HepG2 (cell line): ENCODE results near the gene INKA2. TPM values are rescaled to one million over a fixed set of nuclear protein-coding genes. Genes with fewer than 3 reads are reported as not detected.

Experiments
- ATAC-seq: fragments of 200-7000 bp; cut with Tn5 transposase; 3 replicates; pipeline ENCODE4 v1.9.1; 2020; ENCODE audit warnings: mild to moderate bottlenecking, moderate library complexity
- BruUV-seq: library from RNA; stranded (reverse); fragments of 400-500 nt; replicated peaks from 2 replicates; lab custom pipeline; 2021; lab: Mats Ljungman, UMichigan
- CTCF ChIA-PET: fragments of 300-600 bp; formaldehyde crosslinking; extraction: SDS; loops from one replicate; lab custom pipeline; 2021; ENCODE audit warnings: low total read pairs, inconsistent platforms, low intra/inter-chr PET ratio; lab: Yijun Ruan, JAX
- POLR2A ChIA-PET: fragments of 350-600 bp; sonication (Branson Sonifier 250); formaldehyde crosslinking; loops from one replicate; lab custom pipeline; 2020; ENCODE audit warnings: antibody characterized with exemption, inconsistent platforms; lab: Yijun Ruan, JAX
- DNase-seq: peaks from one replicate; pipeline ENCODE4 v3.0.0-alpha.2; 2015; ENCODE audit warnings: low spot score
- FAIRE-seq: peaks from 3 replicates; lab custom pipeline; 2011; peaks lifted over from hg19 to GRCh38; lab: Jason Lieb, UNC
- H2AFZ ChIP-seq: one replicate; pipeline ENCODE4 v1.6.1; 2011; ENCODE audit warnings: low read length, inconsistent platforms
- H3K27ac ChIP-seq: fragments of 300-600 bp; 3 replicates; pipeline ENCODE4 v1.8.0; 2011; ENCODE audit warnings: mixed run types, mild to moderate bottlenecking, mixed read lengths, low read length, inconsistent platforms; ENCODE audit not compliant: insufficient read depth; ENCODE audit errors: extremely low read length
- H3K27me3 ChIP-seq, 2 experiments: fragments of 200-600 bp in 1 of 2; 2 replicates in 1 of 2; 3 replicates in 1 of 2; pipeline versions ENCODE4 v1.6.0 to v1.8.0; 2011; ENCODE audit warnings: low read length in 2 of 2, mild to moderate bottlenecking in 2 of 2, moderate library complexity in 2 of 2, inconsistent platforms in 1 of 2; ENCODE audit not compliant: insufficient read depth in 2 of 2, control insufficient read depth in 1 of 2
- H3K36me3 ChIP-seq, 2 experiments: fragments of 200-600 bp in 1 of 2; replicated peaks in 1 of 2; 2 replicates in 1 of 2; 3 replicates in 1 of 2; pipeline versions ENCODE4 v1.5.1 to v1.8.0; 2011; ENCODE audit warnings: low read length in 2 of 2, inconsistent platforms in 1 of 2; ENCODE audit not compliant: insufficient read depth in 2 of 2, control insufficient read depth in 1 of 2
- H3K4me1 ChIP-seq: 2 replicates; pipeline ENCODE4 v1.5.1; 2012; ENCODE audit warnings: low read length, inconsistent platforms; ENCODE audit not compliant: insufficient read depth
- H3K4me2 ChIP-seq: 2 replicates; pipeline ENCODE4 v1.6.0; 2011; ENCODE audit warnings: low read depth, low read length, inconsistent platforms
- H3K4me3 ChIP-seq, 3 experiments: fragments of 200-600 bp in 1 of 3; sonication (generic), shearing (Covaris generic) in 1 of 3; replicated peaks in 1 of 3; 2 replicates each; pipeline ENCODE4 v1.5.1; 2011 to 2016; ENCODE audit warnings: low read length in 3 of 3, inconsistent platforms in 2 of 3, low read depth in 2 of 3, mild to moderate bottlenecking in 2 of 3, control low read depth in 1 of 3, mixed read lengths in 1 of 3; ENCODE audit not compliant: insufficient read depth in 1 of 3
- H3K79me2 ChIP-seq: one replicate; pipeline ENCODE4 v1.6.1; 2011; ENCODE audit warnings: low read length, inconsistent platforms; ENCODE audit not compliant: insufficient read depth
- H3K9ac ChIP-seq: 2 replicates; pipeline ENCODE4 v1.6.0; 2011; ENCODE audit warnings: mild to moderate bottlenecking, low read depth, low read length, inconsistent platforms; ENCODE audit not compliant: insufficient read depth
- H3K9me3 ChIP-seq: 2 replicates; pipeline ENCODE4 v1.5.1; 2012; ENCODE audit warnings: mild to moderate bottlenecking, low read length
- H4K20me1 ChIP-seq: 2 replicates; pipeline ENCODE4 v1.6.0; 2011; ENCODE audit warnings: inconsistent platforms, mild to moderate bottlenecking, low read length, moderate library complexity; ENCODE audit not compliant: insufficient read depth
- ATF1 ChIP-seq: IDR thresholded peaks from 2 replicates; pipeline ENCODE4 v1.6.1; 2016; ENCODE audit warnings: mild to moderate bottlenecking, control low read depth
- CREB1 ChIP-seq, 2 experiments: fragments of 450-650 bp in 1 of 2; IDR thresholded peaks; 2 replicates each; pipeline ENCODE4 v1.6.1; 2016 to 2017; ENCODE audit warnings: control low read depth in 1 of 2, mild to moderate bottlenecking in 1 of 2, missing compliant biosample characterization in 1 of 2, missing genetic modification characterization in 1 of 2
- FOXO4 ChIP-seq: sonication (generic); formaldehyde crosslinking; conservative IDR thresholded peaks from 2 replicates; pipeline ENCODE4 v1.8.1; 2023; ENCODE audit warnings: missing genetic modification reagents
- JARID2 ChIP-seq: sonication (generic); formaldehyde crosslinking; IDR thresholded peaks from 2 replicates; pipeline ENCODE4 v1.8.1; 2023; ENCODE audit warnings: missing genetic modification reagents, inconsistent platforms; ENCODE audit not compliant: insufficient replicate concordance
- NFE2L2 ChIP-seq: fragments of 150-350 bp; IDR thresholded peaks from 2 replicates; pipeline ENCODE4 v1.6.1; 2014; ENCODE audit warnings: low read length
- REXO4 ChIP-seq: sonication (generic); formaldehyde crosslinking; IDR thresholded peaks from 2 replicates; pipeline ENCODE4 v1.8.0; 2022; ENCODE audit warnings: missing genetic modification reagents, mild to moderate bottlenecking, borderline replicate concordance
- ZBTB3 ChIP-seq: sonication (generic); formaldehyde crosslinking; IDR thresholded peaks from 2 replicates; pipeline ENCODE4 v1.4.0; 2020; ENCODE audit warnings: low read depth, mild to moderate bottlenecking, moderate library complexity, missing genetic modification reagents, borderline replicate concordance
- ZNF333 ChIP-seq: sonication (generic); formaldehyde crosslinking; IDR thresholded peaks from 2 replicates; pipeline ENCODE4 v1.4.0; 2020; ENCODE audit warnings: mild to moderate bottlenecking, missing genetic modification reagents, borderline replicate concordance
- ZNF792 ChIP-seq: IDR thresholded peaks from 2 replicates; pipeline ENCODE4 v1.6.1; 2016
- WGBS: methylation state at CpG from one replicate; pipeline ENCODE4 v1.1.6; 2017; ENCODE audit warnings: low lambda C conversion rate; 5-methylcytosine and 5-hydroxymethylcytosine counted together
- in situ Hi-C: cut with HindIII; loops from 2 replicates; pipeline ENCODE4 v1.10.0; 2017; ENCODE audit warnings: low pct_unique_long_range_greater_than_20kb; ENCODE audit not compliant: extremely low pct_ligation_motif_present
- intact Hi-C: fragments of 100-400 bp; cut with micrococcal nuclease; formaldehyde crosslinking; loops from one replicate; pipeline ENCODE4 v1.10.0; 2022; ENCODE audit not compliant: unreplicated experiment
- polyA plus RNA-seq, 8 experiments: library from polyadenylated mRNA; depleted of rRNA in 3 of 8; stranded (reverse) in 7 of 8; unstranded in 1 of 8; fragments of >200 nt; fragmentation: Illumina TruSeq in 4 of 8; extraction: Trizol in 4 of 8; gene quantifications; 2 replicates each; pipeline versions ENCODE4 v1.2.1 to v1.2.3, GENCODE V29; 2011 to 2016; ENCODE audit warnings: low read depth in 4 of 8, missing spikeins in 1 of 8, mixed read lengths in 1 of 8; ENCODE audit not compliant: insufficient read depth in 1 of 8
- total RNA-seq, 5 experiments: library from RNA; depleted of rRNA; stranded (reverse); fragments of >200 nt; fragmentation: Illumina TruSeq; extraction: Trizol; gene quantifications; 2 replicates each; pipeline ENCODE4 v1.2.3, GENCODE V29; 2016; ENCODE audit warnings: low read depth in 1 of 5

The INKA2 gene
- total and polyA plus RNA-seq, 2 of the 13 experiments (the other 11 are each of a cell fraction or from before 2014, with no cell fraction given): 2.6 to 4.6 TPM

GRCh38 chr1:111709986-111710385 is 29.2 kb downstream of the INKA2 start:
- TF ChIP-seq NFE2L2: no peak
- TF ChIP-seq ZNF792 (CRISPR knock-in tag): no peak
- TF ChIP-seq FOXO4 (CRISPR knock-in tag): no peak
- no peak for TF ChIP-seq ATF1 (CRISPR knock-in tag)
- no peak for TF ChIP-seq REXO4 (CRISPR knock-in tag)
- TF ChIP-seq ZBTB3: no peak
- TF ChIP-seq CREB1 (IDR thresholded peaks at IDR 0.05): no peak
- TF ChIP-seq CREB1 (CRISPR knock-in tag; IDR thresholded peaks at IDR 0.05): no peak
- no peak for TF ChIP-seq JARID2
- no peak for TF ChIP-seq ZNF333 (CRISPR knock-in tag)
- TF ChIP-seq, all 625 proteins: peak for 0
- CTCF ChIA-PET: no interaction called here
- Histone ChIP-seq H3K27ac (no peak overlapping the region), H3K4me1 (no peaks in the 10 kb centered on the region), H3K27me3 (no peaks in the 10 kb centered on the region), H4K20me1 (no peaks in the 10 kb centered on the region), H3K4me3 (no peak overlapping the region), H2AFZ (no peak overlapping the region), H3K79me2 (no peaks in the 10 kb centered on the region), H3K9ac (no peak overlapping the region), H3K4me2 (no peak overlapping the region), H3K9me3 (no peaks in the 10 kb centered on the region), H3K36me3 (peaks cover 8 to 25% of the 10 kb centered on the region in 2 experiments; a peak in 4 of 5 replicates)
- intact Hi-C loops: no loop called here
- ATAC-seq (no peak), FAIRE-seq (no peak), DNase-seq (no peak)
- in situ Hi-C loops: no loop called here
- BruUV-seq: no TSS peak
- POLR2A ChIA-PET: no interaction called here
- 100% methylated on average over 1 of the region's 1 CpG for WGBS
